HPDE6-E6E7 (cell line): ENCODE results near the gene FGFR1OP2.
"Not testable (repeated sequence)": the region's sequence is repeated elsewhere in the genome, so short reads cannot be mapped to it uniquely, and the experiment has no call there.

Experiments used
- DNase-seq: peaks from one replicate; pipeline ENCODE4 v3.0.0; 2011; ENCODE audit warnings: missing footprints; ENCODE audit errors: extremely low spot score

FGFR1OP2 gene

DNA sequence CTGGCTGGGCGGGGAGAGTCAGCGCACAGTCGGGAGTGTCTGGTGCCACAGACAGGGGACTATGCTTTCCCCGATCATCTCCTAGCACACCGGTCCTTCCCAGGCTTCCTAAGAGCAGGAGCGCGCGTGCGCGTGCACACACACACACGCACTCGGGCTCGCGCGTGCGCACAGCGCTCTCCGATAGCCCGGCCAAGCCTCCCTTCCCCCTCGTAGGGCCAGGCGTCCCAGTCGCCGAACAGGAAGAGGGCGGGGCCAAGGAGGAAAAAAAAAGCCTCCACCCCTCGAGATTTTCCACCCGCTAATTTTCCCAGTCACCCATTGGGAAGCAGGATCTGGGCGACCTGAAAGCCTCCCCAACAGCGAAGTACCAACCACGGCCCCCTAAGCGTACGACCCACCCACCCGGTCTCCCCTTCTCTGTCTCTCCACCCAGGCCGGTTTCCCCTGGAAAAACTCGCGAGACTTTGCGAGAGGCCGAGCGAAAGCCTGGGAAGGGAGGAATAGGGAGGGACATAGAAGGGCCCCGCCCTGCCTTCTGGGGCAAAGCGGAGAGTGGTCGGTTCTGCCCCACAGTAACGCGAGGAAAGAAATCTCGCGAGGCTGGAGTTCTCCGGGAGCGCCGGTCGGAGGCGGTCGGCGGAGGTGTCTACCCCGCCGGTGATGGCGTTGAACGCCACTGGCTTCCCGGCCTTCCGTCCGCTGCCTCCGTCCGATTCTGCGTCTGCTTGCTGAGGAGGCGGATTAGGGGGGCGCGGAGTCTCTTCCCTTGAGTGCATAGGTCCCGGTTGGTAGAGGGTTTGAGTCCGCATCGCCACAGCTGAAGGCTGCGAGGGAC is at the start of gene FGFR1OP2, which contains the start of gene INTS13:
FGFR1OP2 (plus strand) TSS at position 608 of the 838 bp plus-strand sequence. CDS start 15,689 bp downstream, outside the sequence.
INTS13 (minus strand) TSS at position 119 of the 838 bp plus-strand sequence. CDS start 1,178 bp downstream, outside the sequence.
- peak; percentile 96 for DNase-seq

DNA sequence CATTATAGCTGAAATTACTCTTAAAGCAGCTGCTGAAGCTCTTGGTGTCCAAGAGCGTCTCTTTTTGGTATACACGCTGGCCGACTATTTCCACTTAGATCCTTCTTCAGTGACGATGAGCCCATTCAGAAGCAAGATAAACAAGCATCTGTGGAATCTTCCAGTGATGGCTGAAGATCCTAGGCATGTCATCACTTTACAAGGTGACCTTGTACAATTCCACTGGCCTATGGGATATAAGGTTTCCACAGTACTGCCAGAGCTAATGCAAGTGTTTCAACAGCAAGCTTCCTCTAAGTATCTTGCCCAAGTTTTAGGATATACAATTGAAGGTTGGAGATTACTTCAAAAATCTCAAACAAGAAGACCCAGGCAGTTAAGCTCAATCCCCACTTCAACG is 47.5 kb upstream of the FGFR1OP2 start:
- no peak for DNase-seq

DNA sequence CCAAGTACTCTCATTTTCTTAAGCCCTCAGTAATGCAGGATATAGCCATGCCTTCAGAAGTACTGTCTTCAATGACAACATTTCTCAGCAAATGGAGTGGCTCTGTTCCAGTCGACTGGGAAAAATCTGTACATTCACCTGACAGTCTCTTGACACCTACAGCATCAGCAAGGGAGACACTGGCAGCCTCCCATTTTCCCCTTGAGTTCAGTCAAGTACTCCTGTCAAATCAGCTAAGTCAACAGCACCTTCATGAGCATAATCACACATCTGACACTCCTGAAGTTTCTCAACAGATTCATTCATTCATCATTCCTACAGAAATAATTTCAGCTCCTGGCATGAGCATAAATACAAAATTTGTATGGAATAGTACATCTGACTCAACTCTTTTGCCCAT is 46.6 kb upstream of the FGFR1OP2 start:
- no peak for DNase-seq

DNA sequence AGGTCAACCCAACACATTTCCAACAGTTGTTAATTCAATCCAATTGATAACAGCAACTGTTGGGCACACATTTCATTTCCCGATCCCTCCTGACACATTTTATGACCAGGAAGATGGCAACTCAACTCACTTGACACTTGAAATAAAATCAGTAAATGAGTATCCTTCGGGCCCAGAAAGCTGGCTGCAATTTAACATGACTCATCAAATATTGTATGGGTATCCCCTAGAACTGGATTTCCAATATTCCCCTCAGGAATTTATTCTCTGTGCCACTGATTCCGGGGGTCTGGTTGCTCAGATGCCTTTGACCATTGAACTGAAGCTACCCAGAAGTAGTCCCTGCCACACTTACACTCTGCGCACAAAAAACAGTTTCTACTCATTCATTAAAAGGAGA is 42.6 kb upstream of the FGFR1OP2 start:
- DNase-seq = no peak

DNA sequence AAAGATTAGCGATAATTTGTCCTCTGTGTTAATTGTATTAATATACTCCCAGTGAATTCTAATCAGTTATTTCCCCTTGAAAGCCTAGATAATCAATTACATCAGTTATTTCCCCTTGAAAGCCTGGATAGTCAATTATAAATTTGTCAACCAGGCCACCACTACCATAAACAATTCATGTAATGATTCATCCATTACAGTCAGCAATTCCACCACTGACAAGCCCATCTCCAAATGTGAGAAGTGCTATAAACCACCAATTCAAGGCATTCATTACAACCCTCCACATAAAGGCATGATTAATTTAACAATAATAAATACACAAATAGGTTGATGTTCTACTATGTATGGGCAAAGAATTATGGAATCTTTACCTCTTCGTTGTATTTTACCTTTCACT is 41.4 kb upstream of the FGFR1OP2 start:
- DNase-seq = no peak

DNA sequence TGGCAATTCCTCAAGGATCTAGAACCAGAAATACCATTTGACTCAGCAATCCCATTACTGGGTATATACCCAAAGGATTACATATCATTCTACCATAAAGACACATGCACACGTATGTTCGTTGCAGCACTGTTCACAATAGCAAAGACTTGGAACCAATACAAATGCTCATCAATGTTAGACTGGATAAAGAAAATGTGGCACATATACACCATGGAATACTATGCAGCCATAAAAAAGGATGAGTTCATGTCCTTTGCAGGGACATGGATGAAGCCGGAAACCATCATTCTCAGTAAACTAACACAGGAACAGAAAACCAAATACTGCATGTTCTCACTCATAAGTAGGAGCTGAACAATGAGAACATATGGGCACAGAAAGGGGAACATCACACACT is 34.9 kb upstream of the FGFR1OP2 start:
- DNase-seq = not testable (repeated sequence)

DNA sequence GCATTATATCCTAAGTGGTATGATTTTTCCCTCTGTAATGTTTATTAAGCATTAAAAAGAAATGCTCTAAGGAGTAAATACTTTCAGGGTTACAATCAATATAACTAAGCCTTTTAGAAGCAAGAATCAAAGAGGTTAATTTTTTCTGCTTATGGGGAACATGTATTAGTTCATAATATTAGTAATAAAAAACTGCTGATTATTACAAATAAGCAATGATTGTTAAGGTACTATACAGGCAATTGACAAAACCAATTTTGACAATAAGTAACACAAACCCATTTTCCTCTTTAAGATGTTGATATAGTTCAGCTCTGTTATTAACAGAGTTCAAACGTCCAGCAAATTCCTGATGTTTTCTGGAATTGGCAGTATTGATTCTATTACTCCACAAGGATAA is 32.2 kb upstream of the FGFR1OP2 start:
- no peak for DNase-seq

DNA sequence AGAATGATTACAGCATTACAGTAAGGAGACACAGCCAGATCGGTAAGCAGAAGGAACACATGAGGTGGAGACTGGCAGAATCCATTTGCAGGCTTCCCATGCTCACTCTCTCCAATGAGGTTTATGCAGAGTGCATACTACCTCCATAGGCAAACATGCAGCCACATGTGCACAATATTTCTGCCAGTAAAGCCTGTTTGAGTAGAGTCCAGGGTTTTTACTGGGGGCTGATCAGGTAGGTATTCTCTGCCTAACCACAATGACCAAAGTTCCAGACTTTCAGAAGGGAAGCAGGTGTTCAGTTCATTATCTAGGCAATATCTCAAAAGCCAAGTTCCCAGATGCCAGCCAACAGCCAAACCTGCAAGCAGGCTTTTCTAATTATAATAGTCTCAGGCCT is 31.6 kb upstream of the FGFR1OP2 start:
- no peak for DNase-seq

DNA sequence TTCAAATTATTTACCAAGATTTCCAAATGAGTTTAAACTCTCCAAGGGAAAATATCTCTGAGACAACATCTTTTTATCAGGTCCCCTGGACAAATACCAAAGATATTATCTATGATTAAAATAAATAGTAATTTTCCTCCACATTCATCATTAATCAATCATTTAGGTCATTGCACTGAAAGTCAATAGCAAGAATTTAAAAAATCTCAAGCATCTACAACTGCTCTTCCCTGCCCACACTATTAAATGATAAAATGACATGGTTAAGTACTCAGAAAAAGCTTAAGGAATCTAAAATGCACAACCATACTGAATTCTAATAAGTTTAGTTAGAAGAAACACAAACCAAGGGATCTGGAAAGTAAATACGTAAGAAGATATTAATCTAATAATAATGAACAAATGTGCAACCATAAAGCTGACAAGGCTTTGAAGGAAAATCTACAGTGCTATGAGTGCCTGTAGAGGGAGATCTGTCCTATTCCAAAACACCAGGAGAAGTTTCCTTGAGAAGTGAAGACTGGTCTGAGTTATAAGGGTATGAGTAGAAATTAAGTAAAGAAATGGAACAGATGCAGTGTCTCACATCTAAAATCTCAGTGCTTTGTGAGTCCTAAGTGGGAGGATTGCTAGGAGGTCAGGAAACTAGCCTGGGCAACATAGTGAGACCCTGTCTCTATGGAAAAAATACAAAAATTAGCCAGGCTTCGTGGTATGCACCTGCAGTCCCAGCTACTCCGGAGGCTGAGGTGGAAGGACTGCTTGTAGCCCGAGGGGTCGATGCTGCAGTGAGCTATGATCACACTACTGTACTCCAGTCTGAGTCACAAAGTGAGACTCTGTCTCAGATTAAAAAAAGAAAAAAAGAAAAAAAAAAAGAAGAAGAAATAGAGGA is 19.7 kb upstream of the FGFR1OP2 start:
- DNase-seq = no peak

DNA sequence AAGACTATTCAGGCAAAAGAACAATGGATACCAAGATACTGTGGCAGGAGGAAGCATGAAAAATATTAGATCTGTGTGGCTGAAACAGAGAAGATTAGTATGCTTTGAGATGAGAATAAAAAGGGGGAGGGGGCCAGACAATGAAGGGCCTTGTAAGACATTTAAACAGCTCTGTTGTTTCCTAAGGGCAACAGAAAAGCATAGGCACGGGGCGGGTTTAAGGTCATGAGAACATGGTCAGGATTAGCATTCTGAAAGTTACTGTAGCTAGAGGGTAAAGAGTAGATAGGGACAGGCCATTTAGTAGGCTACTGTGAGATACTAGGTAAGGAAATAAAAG is 19.1 kb upstream of the FGFR1OP2 start:
- DNase-seq = no peak

DNA sequence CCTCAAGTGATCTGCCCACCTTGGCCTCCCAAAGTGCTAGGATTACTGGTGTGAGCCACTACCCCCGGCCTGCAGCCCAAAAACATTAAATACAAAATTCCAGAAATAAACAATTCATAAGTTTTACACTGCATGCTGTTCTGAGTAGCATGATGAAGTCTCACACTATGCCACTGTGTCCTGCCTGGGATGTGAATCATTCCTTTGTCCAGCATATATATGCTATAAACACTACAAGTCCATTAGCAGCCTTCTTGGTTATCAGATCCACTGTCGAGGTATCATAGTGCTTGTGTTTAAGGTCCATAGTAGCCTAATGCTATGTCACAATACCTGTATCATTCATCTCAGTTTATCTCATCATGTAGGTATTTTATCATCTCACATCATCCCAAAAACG is 16.4 kb upstream of the FGFR1OP2 start:
- no peak for DNase-seq

DNA sequence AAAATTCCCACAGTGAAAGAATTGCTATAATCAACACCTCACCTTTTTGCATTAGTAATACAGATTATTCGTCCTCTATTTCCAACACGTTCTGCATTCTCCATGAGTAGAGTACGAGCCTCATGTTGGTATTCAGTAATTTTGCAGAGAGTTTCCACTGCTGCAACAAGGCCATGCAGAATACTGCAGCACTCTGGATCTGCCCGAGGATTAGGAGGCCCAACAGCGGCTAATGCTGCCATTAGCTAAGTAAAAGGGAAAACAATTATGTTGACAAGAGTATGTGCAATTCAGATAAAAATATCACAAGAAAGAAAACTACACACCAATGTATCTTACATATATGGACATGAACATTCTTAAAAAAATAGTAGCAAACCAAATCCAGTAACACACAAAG is 9.6 kb upstream of the FGFR1OP2 start:
- DNase-seq = no peak

DNA sequence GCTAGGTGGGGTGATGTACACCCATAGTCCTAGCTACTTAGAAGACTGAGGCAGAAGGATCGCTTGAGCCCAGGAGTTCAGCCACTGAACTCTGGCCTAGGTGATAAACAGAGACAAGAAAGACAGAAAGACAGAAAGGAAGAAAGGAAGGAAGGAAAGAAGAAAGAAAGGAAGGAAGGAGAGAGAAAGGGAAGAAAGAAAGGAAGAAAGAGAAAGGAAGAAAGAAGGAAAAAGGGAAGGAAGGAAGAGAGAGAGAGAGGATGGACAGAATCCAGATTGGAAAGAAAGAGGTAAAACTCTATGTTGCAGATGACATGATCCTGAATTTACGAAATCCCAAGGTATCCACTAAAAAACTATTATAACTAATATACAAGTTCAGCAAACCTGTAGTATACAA is 8.7 kb upstream of the FGFR1OP2 start:
- no peak for DNase-seq

DNA sequence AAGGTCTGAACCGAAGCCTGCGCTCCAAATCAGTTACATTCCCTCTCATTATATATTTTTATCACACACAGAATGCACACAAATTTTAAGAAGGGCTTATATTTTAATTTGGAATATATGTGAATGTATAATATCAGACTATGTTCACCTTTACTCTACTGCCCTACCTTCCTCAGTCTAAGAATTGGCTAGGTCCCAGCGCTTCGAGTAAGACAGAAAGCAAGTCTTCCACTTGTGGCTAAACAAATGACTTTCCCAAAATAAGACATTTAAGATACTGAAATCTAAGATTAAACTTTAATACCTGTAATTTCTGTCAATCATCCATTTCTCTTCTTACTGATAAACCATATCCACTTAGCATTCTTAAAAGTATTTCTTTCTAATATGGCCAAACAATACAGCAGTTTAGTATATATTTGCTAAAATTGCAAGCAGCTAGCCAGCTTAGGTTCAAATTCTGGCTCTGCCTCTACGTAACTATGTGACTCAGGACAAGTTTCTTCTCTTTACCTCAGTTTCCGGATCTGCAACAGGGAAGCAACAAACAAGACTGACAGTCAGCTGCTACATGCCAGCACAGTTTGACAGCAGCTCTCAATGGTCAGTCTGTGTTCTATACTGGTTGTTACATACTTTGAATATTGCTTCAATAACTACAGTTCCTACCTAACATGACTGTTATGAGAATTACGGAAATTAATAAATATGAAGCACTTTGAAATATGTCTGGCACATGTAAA is 2.5 kb upstream of the FGFR1OP2 start:
- no peak for DNase-seq

DNA sequence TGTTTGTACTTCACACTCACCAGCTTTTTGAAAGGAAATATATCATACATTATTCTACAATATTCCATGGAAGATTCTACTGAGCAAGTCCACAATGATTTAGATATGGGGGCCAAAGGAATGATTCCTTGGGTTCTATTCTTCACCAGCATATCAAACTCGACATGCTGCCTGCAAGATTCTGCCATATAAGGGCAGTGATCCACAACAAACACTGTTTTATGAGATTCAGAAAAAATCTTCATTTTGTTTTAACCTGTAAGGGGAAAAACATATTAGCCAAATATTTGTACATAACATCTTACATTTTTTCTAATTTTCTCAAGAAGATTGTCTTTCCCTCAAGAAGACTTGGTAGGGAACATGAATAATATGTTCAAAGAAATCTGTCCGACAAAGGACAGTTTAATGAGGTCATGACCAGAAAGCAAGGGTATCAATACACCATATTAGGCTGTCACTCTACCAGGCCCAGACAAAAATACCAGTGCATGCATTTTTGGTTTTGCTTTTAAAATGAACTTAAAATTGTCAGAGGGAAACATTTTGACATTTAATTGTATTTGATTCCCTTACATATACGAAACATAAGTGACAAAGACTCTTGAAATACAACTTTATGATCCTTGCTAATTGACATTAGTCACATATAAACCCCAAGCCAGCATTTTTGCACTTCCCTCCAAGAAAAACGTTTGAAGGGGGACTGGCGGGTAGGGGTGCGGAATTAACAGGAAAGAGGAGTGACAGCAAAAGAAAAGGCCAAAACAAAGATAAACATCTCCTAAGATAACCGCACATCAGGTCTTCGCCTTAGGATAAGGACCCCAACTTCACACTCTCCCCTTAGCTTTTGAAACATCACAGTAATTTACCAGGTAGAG is 1.5 kb upstream of the FGFR1OP2 start:
- no peak for DNase-seq

DNA sequence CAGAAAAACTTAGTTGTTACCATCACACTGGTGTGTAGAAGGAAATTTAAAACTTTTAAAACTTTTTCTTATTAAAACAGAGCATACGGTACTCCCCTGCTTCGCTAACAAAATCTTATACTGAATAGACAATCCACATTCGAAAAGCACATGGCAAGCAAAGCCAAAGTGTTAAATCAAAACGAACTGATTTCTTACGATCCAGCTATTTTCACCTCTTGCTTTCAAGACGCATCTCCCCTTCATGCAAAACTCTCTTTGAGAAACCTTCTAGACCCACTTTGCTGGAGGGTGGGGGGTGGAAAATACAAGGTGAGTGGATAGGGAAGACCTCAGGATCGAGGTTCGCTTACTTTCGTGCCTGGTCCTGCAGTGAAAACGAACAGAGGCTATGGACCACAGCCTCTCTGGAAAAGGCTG is 817 bp upstream of the FGFR1OP2 start:
- DNase-seq = no peak

DNA sequence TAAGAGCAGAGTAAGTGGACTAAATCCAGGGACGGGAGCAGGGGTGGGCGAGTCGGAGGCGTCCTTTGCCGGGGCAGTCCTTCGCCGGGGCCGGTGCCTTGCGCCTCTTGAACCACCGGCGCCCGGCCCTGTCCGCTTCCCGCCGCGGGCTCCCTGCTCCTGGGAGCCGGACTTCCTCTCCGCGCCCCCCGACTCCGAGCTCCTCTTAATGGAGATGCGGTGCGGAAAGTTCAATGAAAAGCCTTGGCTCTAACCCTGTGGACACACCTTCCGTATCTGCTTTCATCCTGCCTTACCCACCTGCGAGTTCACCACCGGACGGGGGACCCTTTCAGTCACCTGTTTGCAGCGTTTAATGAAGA is 412 bp downstream of the FGFR1OP2 start:
- DNase-seq = no peak

DNA sequence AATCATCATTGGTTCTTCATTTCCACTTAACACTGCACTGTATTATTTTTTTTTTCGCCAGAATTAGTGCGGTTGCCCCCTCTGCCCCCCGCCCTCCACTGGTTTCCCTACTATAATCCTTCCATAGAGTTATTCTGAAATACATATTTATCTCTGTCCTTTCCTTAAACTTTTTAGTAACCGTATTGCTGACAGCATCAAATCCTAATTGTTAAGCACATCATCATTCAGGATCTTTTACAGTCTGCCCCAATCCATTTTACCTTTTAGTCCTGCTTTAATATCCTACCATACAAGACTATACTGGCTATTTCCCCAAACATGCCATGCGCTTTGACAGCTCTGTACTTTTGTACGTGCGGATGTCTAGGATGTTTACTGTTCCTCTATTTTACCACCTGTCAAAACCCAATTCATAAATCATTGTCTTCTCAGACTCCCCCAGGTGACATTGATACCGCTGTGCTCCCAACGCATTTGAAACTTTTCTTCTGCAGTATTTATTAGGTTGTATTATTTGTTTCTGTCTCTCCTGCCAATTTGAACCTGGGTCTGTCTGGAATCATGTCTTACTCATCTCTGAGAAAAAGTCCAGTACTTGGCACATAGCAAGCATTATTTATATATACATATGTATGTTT is 1.0 kb downstream of the FGFR1OP2 start:
- DNase-seq = no peak

DNA sequence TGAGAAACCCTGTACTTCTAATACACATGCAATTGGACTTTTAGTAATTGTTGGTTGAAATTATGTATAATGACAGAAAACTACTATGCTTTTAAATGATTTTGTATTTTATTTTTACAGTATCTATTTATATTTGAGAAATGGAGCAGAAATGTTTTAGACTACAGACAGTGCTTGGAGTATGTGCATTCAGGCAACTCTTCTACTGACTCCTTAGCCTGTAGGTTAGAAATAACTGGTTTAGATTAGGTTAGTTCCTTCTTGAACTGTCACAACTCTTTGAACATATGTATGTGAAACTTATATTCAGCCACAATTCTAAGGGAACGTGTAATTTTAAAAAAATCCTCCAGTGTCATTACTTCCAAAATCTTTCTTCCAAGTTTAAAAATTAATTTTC is 1.7 kb downstream of the FGFR1OP2 start:
- no peak for DNase-seq

DNA sequence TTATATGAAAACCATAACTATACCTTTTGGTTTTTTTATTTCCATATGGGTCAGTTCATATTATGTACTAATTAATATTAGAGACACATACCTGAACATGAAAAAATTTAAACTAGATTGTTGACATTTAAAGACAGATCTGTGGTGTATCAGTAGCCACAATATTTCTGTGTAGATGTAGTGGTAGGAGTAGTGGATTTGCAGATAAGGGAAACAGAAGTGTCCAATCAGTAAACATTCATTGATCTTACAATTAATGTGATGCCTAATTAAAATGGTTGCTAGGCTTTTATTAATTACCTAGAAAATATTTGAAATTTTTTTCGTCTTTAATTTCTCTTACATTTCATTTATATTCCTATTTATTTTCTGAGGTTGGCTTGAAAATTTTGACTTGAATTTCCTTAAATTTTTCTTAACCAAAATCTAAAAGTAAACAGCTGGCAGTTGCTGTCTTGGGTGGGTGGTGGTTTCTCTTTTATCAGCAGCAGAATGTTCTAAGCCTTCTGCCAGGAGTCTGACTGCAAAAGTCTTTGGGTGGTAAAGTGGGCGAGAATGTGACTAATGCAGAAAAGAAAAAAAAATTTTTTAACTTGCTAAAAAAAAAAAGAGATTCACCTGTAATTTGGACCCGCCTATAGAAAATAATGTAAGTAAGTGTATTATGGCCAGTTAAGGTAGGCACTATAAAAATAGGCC is 2.4 kb downstream of the FGFR1OP2 start:
- DNase-seq = no peak
